T-helper 1 cell treated with Interleukin-12 subunit alpha and Interleukin-12 subunit beta and Interleukin-4 antibody, amounts not matched to agents 30 ng/mL and 1 ng/mL, for 36 hours (primary cell): ENCODE results near the gene NAA20. TPM values are rescaled to one million over a fixed set of nuclear protein-coding genes. Genes with fewer than 3 reads are reported as not detected.
"Not testable (repeated sequence)": the region's sequence is repeated elsewhere in the genome, so short reads cannot be mapped to it uniquely, and the experiment has no call there.

Experiments used
- intact Hi-C: fragments of 100-400 bp; cut with micrococcal nuclease; formaldehyde crosslinking; loops from one replicate; pipeline ENCODE4 v1.15.1; 2024
- total RNA-seq: library from RNA; stranded (reverse); gene quantifications from 2 replicates; pipeline ENCODE4 v1.2.3, GENCODE V29; 2022

NAA20 gene
- total RNA-seq, 1 donor from 2014 or later = 56.0 TPM

GRCh38 chr20:19991308-19991707 is 25.9 kb upstream of the NAA20 start:
- intact Hi-C loops = no loop called here

- intact Hi-C loops = no loop called here
These were observed 25.3 kb upstream of the NAA20 start for GRCh38 chr20:19991854-19992253.

GRCh38 chr20:19992996-19993908 is 23.9 kb upstream of the NAA20 start:
- intact Hi-C loops = no loop called here

GRCh38 chr20:19993958-19994669 is 23.0 kb upstream of the NAA20 start:
- intact Hi-C loops = no loop called here

GRCh38 chr20:19995220-19995863 is 21.8 kb upstream of the NAA20 start:
- intact Hi-C loops = loop anchor here (1.0 kb wide), 1 partner anchor 303 kb away; no protein-coding TSS in a partner anchor

GRCh38 chr20:19996222-19996621 is 20.9 kb upstream of the NAA20 start:
- intact Hi-C loops = no loop called here

GRCh38 chr20:19996917-19997316 is 20.2 kb upstream of the NAA20 start:
- intact Hi-C loops = no loop called here

- intact Hi-C loops = no loop called here
These were observed 18.0 kb upstream of the NAA20 start for GRCh38 chr20:19998990-19999705.

- intact Hi-C loops = no loop called here
These were observed 16.8 kb upstream of the NAA20 start for GRCh38 chr20:20000211-20000968.

- intact Hi-C loops = no loop called here
These were observed 14.8 kb upstream of the NAA20 start for GRCh38 chr20:20002101-20002998.

- intact Hi-C loops = no loop called here
These were observed 13.9 kb upstream of the NAA20 start for GRCh38 chr20:20003031-20003954.

GRCh38 chr20:20003955-20004322 is 13.2 kb upstream of the NAA20 start:
- intact Hi-C loops = not testable (repeated sequence)

- intact Hi-C loops = no loop called here
These were observed 11.8 kb upstream of the NAA20 start for GRCh38 chr20:20005342-20005741.

GRCh38 chr20:20009784-20010253 is 7.3 kb upstream of the NAA20 start:
- intact Hi-C loops = no loop called here

- intact Hi-C loops = no loop called here
These were observed 6.3 kb upstream of the NAA20 start for GRCh38 chr20:20010639-20011500.

GRCh38 chr20:20012541-20012940 is 4.6 kb upstream of the NAA20 start:
- intact Hi-C loops = no loop called here

GRCh38 chr20:20014659-20015058 is 2.5 kb upstream of the NAA20 start:
- intact Hi-C loops = loop anchor here (5.0 kb wide), 4 partner anchors 223 to 1447 kb away; partner anchors contain the start of genes KIZ and SMIM26
